NCI-H1417 (cell line): ENCODE measurements around the gene CD207.

Experiments
- DNase-seq, 3 experiments: peaks; one replicate each; lab custom pipeline; 2025; lab: John Stamatoyannopoulos, UW

The CD207 gene

DNA sequence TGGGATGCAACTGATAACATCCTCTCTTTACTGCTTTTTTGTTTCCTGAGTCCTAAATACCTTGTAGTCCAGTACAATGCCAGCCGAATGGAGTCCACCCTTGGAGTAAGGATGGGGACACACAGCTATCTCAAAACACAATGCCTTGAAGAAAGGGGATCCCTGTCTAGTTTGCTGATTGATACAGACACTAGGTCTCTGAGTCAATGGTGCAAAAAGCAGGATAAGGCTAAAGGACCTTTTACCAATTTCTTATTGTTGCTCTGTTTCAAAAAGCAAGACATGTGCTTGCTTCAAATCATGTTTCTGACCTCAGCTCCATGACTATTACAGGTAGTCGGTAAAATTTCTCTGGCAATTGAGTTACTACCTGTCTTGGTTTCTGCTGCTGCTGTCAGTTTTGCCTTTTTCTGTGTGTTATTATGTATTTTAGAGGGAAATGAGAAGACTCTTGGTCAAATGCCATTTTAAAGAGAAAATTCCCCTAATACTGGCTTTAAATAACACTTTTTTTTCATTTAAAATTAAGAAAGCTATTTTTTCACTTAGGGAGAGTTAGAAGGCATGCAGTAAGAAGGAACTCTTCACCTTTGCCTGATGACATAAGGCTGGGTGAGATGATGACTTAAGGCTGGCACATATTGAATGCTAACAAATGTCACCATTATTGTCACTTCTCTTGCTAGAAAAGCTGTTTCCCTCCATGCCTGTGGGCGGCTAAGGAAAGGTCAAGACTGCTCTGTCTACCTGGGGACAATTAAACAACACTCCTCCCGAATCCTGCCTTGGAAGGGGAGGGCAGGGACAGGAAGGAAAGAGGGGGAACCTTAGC is 40.2 kb downstream of the CD207 start:
- no peak for DNase-seq

DNA sequence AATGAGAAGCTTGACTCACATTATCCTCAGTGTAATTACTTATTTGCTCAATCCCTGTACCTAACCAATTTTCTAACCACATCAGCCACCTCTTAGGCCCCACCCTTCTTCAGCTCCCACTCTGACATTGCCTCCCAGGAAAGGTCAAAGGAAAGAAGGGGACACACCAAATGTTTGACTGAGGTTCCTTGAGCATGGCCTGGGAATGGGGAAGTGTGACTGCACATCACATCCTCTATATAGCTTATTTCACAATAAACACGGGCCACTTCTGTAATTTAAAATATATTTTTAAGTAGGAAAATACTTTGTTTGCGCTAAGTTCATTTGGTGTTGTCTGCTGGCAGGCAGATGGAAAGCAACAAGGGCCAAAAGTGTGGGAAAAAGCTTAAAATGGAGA is 42.2 kb downstream of the CD207 start:
- DNase-seq = peak in 1 of 3 experiments; percentile 17

GRCh38 chr2:70790136-70790828 is 45.3 kb downstream of the CD207 start, which contains the start of gene FIGLA:
Gene FIGLA (minus strand): TSS chr2:70790643. CDS start chr2:70790638, 5 bp downstream.
- peak in 2 of 3 experiments; percentile 41 to 47 for DNase-seq

- peak; percentile 52 to 86 (median 76) for DNase-seq
Measured at GRCh38 chr2:70789304-70790135, 46.1 kb downstream of the CD207 start.

DNA sequence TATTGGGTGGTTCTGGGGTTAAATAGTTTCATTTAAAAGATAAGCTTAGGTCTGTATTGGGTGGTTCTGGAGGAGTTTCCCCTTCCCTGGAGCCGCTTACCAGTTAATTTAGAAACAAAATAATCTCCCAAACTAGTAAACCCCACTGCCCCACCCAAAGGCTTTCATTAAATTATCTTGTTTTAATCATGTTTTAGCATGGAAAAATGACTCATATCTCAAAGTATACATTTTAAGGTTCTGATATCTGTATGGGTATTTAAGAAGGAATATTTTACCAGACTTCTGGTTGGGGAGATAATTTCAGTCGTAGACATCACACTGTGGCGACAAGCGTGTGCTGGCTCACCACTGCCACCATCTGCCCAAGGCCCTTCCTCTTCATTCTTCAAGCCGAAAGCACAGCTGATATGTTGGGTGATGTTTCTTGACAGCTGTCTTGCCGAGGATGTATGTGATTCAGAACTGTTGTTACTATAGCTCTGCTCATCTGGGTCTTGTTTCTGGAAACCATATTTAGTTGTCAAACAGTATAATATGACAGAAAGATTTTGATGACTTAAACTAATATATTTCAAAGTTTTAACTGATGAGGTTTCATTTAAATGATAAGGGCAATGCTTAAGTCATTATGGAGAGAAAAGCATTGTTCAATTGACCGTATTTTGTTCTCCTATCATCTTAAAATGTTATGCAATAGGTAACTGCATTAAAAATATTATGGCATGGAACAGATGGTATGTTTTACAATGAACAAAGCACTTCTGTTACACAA is 50.3 kb downstream of the CD207 start:
- peak; percentile 29 to 69 (median 33) for DNase-seq

GRCh38 chr2:70784320-70784719 is 51.3 kb downstream of the CD207 start:
- DNase-seq = no peak
